ENCODE measurements around the gene PDGFRB.

PDGFRB gene

GRCh38 chr5:150129454-150129812 lies 26.2 kb downstream of the PDGFRB start:
- DNase-seq = no peak

- no peak for DNase-seq
Measured at GRCh38 chr5:150126921-150127265, 28.8 kb downstream of the PDGFRB start.

DNA sequence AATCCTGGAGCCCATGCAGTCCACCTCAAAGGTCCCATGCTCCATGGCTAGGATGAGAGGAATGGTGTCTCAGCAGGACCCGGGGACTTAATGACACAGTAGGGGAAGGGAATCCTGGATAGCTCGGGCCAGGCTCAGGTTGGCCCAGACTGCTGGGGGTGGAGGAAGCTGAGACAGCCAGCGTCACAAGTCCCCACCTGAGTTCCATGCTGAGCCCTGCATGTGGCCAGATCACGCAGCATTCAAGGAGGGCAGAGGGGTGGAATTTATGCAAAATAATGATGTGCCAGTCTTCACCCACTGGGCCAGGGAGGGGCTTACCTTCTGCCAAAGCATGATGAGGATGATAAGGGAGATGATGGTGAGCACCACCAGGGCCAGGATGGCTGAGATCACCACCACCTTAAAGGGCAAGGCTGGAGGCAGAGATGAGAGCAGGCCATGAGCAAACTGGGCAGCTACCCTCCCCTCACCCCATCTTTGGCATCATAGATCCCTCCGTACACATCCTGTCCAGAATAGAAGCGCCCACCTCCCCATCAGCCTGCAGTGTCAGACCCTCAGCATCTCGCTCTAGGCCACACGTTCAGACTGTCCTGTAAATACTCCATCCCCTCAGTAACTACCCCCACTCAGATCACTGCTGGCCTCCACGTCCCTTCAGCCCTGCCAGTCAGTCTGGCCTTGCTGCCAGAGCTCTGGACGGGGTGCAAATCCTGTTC lies 29.3 kb downstream of the PDGFRB start:
- no peak for DNase-seq

DNA sequence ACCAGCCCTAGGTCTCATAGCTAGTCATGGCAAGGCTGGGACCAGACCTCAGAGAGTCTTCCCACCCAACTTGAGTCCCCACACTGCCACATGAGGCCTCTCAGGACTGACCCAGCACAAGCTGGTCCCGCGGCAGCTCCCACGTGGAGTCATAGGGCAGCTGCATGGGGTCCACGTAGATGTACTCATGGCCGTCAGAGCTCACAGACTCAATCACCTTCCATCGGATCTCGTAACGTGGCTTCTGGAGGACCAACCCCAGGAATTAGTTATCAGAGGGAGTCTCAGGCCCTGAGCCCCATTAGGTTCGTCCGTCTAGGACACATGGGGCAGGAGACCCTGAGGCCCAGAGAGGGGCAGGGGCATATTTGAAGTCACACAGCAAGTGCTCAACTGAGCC lies 30.3 kb downstream of the PDGFRB start:
- no peak for DNase-seq

GRCh38 chr5:150124596-150124995 lies 31.0 kb downstream of the PDGFRB start:
- no peak for DNase-seq

DNA sequence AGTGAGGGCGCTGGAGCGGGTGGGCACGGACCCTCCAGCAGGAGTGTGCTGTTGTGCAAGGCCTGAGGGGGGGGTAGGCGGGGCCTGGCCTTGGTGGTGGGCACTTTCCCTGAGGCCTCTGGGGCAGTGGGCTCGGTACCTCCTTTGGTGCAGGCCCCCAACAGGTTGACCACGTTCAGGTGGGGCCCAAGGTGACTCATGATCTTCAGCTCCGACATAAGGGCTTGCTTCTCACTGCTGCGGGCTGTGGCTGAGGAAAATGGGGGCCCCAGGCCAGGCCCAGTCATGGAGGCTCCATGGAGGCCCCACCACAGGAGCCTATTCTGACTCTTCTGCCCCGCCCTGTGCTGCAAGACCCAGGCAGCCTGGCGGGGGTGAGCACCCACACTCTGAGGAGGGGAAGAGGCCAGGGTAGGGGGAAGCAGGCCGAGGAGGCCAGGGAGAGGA lies 31.5 kb downstream of the PDGFRB start:
- DNase-seq = no peak

DNA sequence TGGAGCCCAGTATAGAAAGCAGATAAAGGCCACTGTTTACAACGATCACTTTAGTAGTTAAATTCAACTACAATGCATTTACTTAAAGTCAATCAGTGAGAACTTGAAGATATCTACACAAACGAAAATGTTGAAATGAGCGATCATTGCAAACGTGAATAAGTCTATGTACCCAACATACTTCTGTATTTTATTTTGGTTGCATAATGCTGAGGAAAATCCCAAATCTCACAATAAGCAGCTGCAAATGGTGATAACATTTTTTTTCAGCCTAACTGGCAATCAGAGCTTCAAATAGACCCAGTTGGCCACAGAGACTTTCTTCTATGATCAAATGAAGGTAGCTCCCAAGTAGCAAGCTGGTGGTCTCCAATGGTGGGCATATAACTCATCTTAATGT lies 32.1 kb downstream of the PDGFRB start:
- DNase-seq = no peak

DNA sequence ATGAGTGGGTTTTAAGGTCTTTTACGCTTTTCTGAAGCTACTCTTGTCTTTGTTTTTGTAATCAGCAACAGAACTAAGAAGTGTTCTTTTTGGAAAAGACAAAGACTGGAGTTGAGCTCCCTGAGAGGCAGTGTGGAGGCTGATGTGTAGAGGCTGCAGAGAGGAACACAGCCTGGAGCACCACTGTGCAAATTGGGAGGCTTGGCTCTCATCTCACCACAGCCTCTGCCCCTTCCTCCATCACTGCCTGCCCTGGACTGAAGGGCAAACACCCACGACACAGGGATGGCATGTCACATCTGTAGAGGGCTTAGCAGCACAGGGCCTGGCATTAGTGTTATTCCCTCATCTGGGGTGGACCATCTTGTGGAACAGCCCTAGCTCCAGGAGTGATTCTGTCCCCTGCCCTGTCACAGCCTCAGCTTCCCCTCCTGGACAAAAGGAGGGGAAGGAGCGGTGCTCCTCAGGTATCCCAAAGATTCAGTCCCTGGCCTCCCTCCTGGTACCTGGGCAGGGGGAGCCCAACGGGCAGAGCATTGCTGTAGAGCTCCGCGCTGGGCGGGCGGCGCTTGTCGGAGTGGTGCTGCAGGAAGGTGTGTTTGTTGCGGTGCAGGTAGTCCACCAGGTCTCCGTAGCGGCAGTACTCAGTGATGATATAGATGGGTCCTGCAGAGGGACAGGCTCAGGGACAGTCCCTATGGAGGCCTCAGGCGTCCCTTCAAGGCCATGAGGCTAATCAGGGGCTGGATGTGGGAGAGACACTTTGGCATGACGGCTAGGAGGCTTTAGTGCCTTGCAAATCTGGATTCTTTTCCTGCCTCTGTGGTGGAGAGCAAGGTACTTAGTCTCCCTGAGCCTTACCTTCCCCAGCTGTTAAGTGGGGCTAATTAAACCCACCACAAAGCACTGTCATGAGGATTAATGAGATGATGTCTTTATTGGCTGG lies 32.8 kb downstream of the PDGFRB start:
- DNase-seq = no peak

DNA sequence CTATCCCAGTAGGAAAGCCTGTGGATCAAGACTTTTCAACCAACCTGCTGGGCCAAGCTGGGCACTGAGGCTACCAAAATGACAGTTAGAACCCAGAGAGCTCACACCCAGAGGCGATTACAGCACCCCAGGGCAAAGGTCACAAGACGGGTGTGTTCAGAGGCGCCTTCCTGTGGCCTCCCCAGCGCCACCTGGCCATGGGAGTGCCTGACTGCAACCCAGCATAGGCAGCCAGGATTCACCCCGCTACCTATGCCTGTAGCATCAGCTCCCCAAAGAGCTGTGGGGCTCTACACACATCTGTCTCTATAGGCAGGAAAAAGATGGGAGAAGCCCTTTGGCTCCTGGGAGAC lies 33.5 kb downstream of the PDGFRB start:
- no peak for DNase-seq

DNA sequence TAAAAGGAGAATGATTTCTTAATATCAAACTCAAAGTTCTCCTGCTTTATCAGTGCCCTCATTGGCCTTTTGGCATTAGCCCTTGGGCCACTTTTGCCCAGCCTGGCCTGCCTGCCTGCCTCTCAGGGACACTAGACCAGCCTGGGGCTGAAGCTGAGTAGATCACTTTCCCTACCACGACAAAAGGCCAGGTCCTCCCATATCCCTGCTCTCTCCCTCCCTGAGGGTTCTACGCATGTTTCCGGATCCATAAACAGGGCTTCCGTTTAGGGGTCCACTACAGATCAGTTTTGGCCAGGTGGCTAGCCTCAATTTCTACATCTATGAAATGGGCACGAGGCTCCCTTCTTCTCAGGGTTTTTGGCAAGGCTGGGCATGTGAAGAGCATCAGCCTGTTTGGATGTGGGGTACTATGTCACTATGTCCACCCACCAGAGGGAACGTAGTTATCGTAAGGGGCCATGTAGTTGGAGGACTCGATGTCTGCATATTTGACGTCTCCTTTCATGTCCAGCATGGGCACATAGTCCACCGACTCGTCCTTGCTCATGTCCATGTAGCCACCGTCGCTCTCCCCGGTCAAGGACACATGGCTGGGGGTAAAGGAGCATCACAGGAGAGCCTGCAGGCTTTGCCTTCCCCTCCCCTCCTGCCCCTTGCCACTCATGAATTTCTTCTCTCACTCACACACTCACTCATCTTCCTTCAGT lies 34.0 kb downstream of the PDGFRB start:
- DNase-seq = no peak

DNA sequence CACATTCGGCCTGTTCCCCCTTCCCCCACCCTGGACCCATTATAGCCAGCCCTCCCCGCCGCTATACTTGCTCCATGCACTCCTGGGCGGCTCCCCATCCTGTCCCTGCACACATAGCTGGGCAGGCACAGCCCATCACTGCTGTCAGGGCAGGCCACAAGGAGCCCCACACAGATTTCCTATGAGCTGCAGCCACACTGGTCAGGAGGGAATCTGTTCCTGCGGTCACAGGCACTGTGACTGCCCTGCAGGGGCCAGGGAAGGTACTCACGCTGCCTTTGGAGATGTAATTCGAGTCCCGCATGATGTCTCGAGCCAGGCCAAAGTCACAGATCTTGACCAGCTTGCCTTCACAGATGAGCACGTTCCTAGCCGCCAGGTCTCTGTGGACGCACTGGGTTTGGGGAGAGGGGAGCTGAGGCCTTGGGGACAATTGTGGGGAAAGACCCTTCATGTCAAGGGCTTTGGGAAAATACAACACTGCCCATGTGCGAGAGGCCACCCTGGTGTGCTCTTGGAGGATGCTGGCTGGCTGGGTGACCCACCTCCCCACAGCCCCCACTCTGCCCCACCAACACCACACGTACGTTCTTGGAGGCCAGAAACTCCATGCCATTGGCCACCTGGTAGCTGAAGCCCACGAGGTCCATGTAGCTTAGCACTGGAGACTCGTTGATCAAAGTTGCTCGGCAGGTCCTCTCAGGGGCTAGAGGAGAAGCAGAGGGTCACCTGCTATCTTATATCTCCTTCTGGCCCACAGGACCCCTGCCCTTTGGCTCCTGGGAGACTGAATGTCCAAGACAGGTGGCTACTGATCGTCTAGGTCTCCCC lies 34.8 kb downstream of the PDGFRB start:
- no peak for DNase-seq

DNA sequence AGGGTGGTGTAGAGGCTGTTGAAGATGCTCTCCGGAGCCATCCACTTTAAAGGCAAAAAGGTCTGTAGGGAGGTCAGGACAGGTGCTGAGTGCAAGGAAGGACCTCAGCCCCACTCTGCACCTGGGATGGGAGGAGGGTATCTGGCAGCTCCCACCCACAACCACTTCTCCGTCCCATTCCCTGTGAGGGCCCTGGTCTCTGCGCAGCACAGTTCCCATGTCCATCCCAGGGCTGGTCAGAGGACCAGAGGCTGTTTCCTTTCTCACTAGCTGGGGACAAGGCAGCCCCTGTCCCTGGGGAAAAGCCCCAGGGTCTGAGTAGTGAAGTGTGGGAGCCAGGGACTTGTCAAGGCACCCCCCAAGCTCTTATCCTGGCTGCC lies 35.6 kb downstream of the PDGFRB start:
- no peak for DNase-seq

DNA sequence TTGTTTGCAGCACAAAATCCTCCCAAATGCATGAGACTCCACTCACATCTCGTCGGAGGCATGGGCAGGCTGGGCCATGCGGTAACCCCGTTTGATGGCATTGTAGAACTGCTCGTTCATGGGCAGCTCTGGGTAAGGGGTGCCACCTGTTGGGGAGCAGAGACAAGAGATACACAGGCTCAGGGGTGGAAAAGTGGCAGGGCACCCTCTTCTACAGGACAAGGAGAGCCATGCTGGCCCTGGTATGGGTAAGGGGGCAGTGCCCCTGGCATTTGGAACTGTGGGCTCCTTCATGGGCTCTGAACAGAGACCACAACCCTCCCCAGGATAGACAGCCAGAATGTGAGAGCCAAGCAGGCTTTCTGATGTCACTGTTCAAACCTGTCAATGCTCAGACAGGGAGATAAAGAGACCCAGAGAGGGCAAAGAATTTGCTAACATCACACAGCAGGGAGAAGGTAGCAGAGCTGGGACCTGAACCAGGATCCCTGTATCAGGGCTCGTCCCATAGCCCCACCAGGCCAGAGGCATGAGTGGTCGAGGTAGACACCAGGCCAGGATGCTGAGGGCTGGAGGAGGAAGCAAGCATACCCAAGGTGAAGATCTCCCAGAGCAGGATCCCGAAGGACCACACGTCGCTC lies 36.1 kb downstream of the PDGFRB start:
- DNase-seq = no peak

GRCh38 chr5:150118561-150119229 lies 37.0 kb downstream of the PDGFRB start:
- no peak for DNase-seq

- no peak for DNase-seq
Measured at GRCh38 chr5:150117945-150118560, 37.6 kb downstream of the PDGFRB start.

GRCh38 chr5:150116667-150117400 lies 38.8 kb downstream of the PDGFRB start:
- no peak for DNase-seq

DNA sequence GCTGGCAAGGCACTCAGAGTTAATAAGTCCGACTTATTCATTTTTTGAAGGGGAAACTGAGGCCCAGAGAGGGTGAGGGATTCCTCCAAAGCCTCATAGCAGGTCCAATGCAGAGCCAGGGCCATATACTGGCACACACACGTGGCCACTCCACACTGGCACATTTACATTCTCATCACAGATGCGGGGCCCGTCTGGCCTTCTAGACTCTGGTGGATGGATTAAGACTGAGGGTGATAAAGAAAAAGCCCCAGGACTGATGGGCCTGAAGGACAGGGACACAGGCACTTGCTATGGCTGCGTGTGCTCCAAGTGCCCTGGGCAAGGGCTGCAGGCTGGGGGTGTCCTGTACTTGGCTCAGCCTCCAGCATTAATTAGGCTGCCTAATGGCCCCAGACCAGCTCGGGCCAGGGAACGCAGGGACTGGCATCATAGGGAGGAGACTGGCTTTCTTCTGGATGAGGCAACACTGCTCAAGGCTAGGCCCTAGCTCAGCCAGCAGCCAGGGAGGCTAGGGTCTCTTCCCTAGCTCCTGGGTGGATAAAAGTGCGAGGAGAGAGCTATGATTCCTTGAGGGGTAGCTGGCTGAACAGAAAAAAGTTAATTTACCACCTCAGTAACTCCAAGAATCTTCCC lies 40.8 kb downstream of the PDGFRB start:
- no peak for DNase-seq

DNA sequence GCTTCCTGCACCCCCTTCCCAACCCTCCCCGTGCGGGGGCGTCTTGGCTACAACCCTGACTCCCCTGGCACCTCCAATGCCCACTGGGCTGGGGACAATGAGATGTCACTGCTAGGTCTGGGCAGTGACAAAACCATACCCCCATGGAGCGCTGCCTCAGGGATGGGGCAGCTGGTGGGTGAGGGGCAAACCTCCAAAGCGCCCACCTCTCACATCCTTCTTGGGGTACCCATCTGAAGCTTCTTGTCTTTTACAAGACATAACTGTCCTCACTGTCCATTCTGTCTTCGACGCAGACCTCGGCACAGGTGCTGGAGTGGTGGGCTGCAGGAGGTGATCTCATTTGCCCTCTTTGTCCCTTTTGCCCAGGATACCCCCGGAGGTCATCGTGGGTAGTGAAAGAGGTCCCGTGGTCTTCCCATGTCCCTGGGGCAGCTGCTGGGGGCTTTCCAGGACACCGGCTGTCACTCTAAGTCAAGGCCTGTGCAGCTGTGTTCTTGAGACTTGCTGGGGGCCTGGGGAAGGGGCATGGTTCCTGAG lies 41.5 kb downstream of the PDGFRB start:
- no peak for DNase-seq

GRCh38 chr5:150113047-150113744 lies 42.4 kb downstream of the PDGFRB start:
- DNase-seq = no peak
